HG03159 (cell line): ENCODE measurements around the gene HYAL1.

ENCODE experiments used
- ATAC-seq: cut with Tn5 transposase; IDR thresholded peaks from one replicate; pipeline ENCODE4 v1.9.1; 2021; ENCODE audit warnings: mild to moderate bottlenecking, moderate library complexity; ENCODE audit not compliant: unreplicated experiment

Gene HYAL1

GRCh38 chr3:50334339-50335075 lies 31.1 kb upstream of the HYAL1 start:
- no peak for ATAC-seq

GRCh38 chr3:50333744-50334328 lies 30.5 kb upstream of the HYAL1 start:
- ATAC-seq, result no peak

- no peak for ATAC-seq
Observed at GRCh38 chr3:50331364-50331907, 28.1 kb upstream of the HYAL1 start.

GRCh38 chr3:50330330-50330729 lies 27.0 kb upstream of the HYAL1 start:
- ATAC-seq, result no peak

GRCh38 chr3:50327943-50328691 lies 24.7 kb upstream of the HYAL1 start, which contains the start of gene TUSC2:
Gene TUSC2 (minus strand): TSS chr3:50328223. CDS start chr3:50328099, 124 bp downstream.
- ATAC-seq, result peak; percentile 77

- no peak for ATAC-seq
Observed at GRCh38 chr3:50327129-50327528, 23.8 kb upstream of the HYAL1 start.

GRCh38 chr3:50326182-50326541 lies 22.8 kb upstream of the HYAL1 start:
- no peak for ATAC-seq

- ATAC-seq, result no peak
Observed at GRCh38 chr3:50325497-50326181, 22.3 kb upstream of the HYAL1 start.

GRCh38 chr3:50325113-50325480 lies 21.7 kb upstream of the HYAL1 start:
- ATAC-seq, result no peak

GRCh38 chr3:50324351-50325112 lies 21.2 kb upstream of the HYAL1 start:
- no peak for ATAC-seq

GRCh38 chr3:50323614-50324199 lies 20.3 kb upstream of the HYAL1 start:
- ATAC-seq, result no peak

- ATAC-seq, result no peak
Observed at GRCh38 chr3:50323092-50323600, 19.8 kb upstream of the HYAL1 start.

GRCh38 chr3:50322386-50323091 lies 19.2 kb upstream of the HYAL1 start, which contains the start of gene HYAL2:
Gene HYAL2 (minus strand): TSS chr3:50322745. CDS start chr3:50320489, 2,256 bp downstream.
- no peak for ATAC-seq

- no peak for ATAC-seq
Observed at GRCh38 chr3:50322115-50322385, 18.7 kb upstream of the HYAL1 start.

GRCh38 chr3:50321336-50322114 lies 18.2 kb upstream of the HYAL1 start:
- ATAC-seq, result peak; percentile 75

GRCh38 chr3:50320853-50321335 lies 17.5 kb upstream of the HYAL1 start:
- peak; percentile 45 for ATAC-seq

- ATAC-seq, result no peak
Observed at GRCh38 chr3:50319894-50320625, 16.7 kb upstream of the HYAL1 start.
